HEK293 (cell line): ENCODE results near the gene USP30.
A peak's percentile ranks its signal among the peaks of the same experiment; 100 is the strongest.

Experiments
- CTCF ChIA-PET: fragments of 350-600 bp; formaldehyde crosslinking; extraction: SDS; loops from one replicate; lab custom pipeline; 2021; ENCODE audit warnings: antibody characterized with exemption; lab: Yijun Ruan, JAX
- POLR2A ChIA-PET: fragments of 300-600 bp; formaldehyde crosslinking; extraction: SDS; loops from one replicate; lab custom pipeline; 2020; ENCODE audit warnings: antibody characterized with exemption, inconsistent platforms; lab: Yijun Ruan, JAX
- H3K27ac ChIP-seq: fragments of 200-500 bp; sonication (Bioruptor generic); 2 replicates; pipeline ENCODE4 v1.5.1; 2014; ENCODE audit warnings: low read depth, low read length, control low read depth, inconsistent platforms; ENCODE audit errors: extremely low read depth
- H3K36me3 ChIP-seq, 2 experiments: fragments of 200-500 bp in 1 of 2; sonication (Bioruptor generic) in 1 of 2; 1 replicate in 1 of 2; 2 replicates in 1 of 2; pipeline ENCODE4 v1.5.1; 2014 to 2017; ENCODE audit warnings: inconsistent platforms in 2 of 2, low read length in 2 of 2; ENCODE audit not compliant: control insufficient read depth in 2 of 2, insufficient read depth in 1 of 2
- H3K4me1 ChIP-seq: fragments of 200-500 bp; sonication (Bioruptor generic); 2 replicates; pipeline ENCODE4 v1.5.1; 2014; ENCODE audit warnings: mild to moderate bottlenecking, low read length, inconsistent platforms; ENCODE audit not compliant: control insufficient read depth, insufficient read depth
- H3K4me3 ChIP-seq: 2 replicates; pipeline ENCODE4 v1.5.1; 2011; ENCODE audit warnings: low read depth, mild to moderate bottlenecking, control low read depth, low read length, moderate library complexity
- H3K9me3 ChIP-seq: fragments of 200-500 bp; sonication (Bioruptor generic); 2 replicates; pipeline ENCODE4 v1.5.1; 2014; ENCODE audit warnings: low read depth, low read length, inconsistent platforms; ENCODE audit not compliant: control insufficient read depth, insufficient read depth
- GLI4 ChIP-seq: fragments of 450-650 bp; formaldehyde crosslinking; IDR thresholded peaks from 2 replicates; pipeline ENCODE4 v1.5.1; 2016; ENCODE audit warnings: missing biosample characterization, missing genetic modification characterization
- GLIS1 ChIP-seq: fragments of 450-650 bp; formaldehyde crosslinking; IDR thresholded peaks from 2 replicates; pipeline ENCODE4 v1.5.1; 2016; ENCODE audit warnings: missing biosample characterization, missing genetic modification characterization
- KLF1 ChIP-seq: fragments of 450-650 bp; formaldehyde crosslinking; IDR thresholded peaks from 2 replicates; pipeline ENCODE4 v1.5.1; 2016; ENCODE audit warnings: missing biosample characterization, missing genetic modification characterization
- KLF9 ChIP-seq: fragments of 450-650 bp; formaldehyde crosslinking; IDR thresholded peaks from 2 replicates; pipeline ENCODE4 v1.5.1; 2016; ENCODE audit warnings: missing biosample characterization, missing genetic modification characterization, low read depth
- PATZ1 ChIP-seq: fragments of 450-650 bp; formaldehyde crosslinking; IDR thresholded peaks from 2 replicates; pipeline ENCODE4 v1.5.1; 2016; ENCODE audit warnings: missing biosample characterization, missing genetic modification characterization
- SP7 ChIP-seq: fragments of 450-650 bp; formaldehyde crosslinking; IDR thresholded peaks from 2 replicates; pipeline ENCODE4 v1.5.1; 2016; ENCODE audit warnings: missing biosample characterization, missing genetic modification characterization
- ZBTB11 ChIP-seq: fragments of 450-650 bp; formaldehyde crosslinking; conservative IDR thresholded peaks from 2 replicates; pipeline ENCODE4 v1.5.1; 2016; ENCODE audit warnings: low read depth, missing biosample characterization, missing genetic modification characterization
- ZBTB17 ChIP-seq: fragments of 450-650 bp; formaldehyde crosslinking; IDR thresholded peaks from 2 replicates; pipeline ENCODE4 v1.5.1; 2016; ENCODE audit warnings: missing biosample characterization, missing genetic modification characterization
- ZBTB21 ChIP-seq: fragments of 450-650 bp; formaldehyde crosslinking; IDR thresholded peaks from 2 replicates; pipeline ENCODE4 v1.5.1; 2017; ENCODE audit warnings: missing biosample characterization, missing genetic modification characterization
- ZFP37 ChIP-seq: fragments of 450-650 bp; formaldehyde crosslinking; IDR thresholded peaks from 2 replicates; pipeline ENCODE4 v1.5.1; 2016; ENCODE audit warnings: missing biosample characterization, missing genetic modification characterization
- ZNF114 ChIP-seq: fragments of 450-650 bp; formaldehyde crosslinking; IDR thresholded peaks from 2 replicates; pipeline ENCODE4 v1.5.0; 2017; ENCODE audit warnings: missing biosample characterization, missing genetic modification characterization
- ZNF133 ChIP-seq: fragments of 450-650 bp; formaldehyde crosslinking; IDR thresholded peaks from 2 replicates; pipeline ENCODE4 v1.5.1; 2016; ENCODE audit warnings: missing biosample characterization, missing genetic modification characterization
- ZNF155 ChIP-seq: fragments of 450-650 bp; formaldehyde crosslinking; IDR thresholded peaks from 2 replicates; pipeline ENCODE4 v1.5.1; 2016; ENCODE audit warnings: missing biosample characterization, missing genetic modification characterization
- ZNF174 ChIP-seq: fragments of 450-650 bp; formaldehyde crosslinking; IDR thresholded peaks from 2 replicates; pipeline ENCODE4 v1.5.0; 2017; ENCODE audit warnings: missing biosample characterization, mild to moderate bottlenecking, missing genetic modification characterization
- ZNF211 ChIP-seq: fragments of 450-650 bp; formaldehyde crosslinking; IDR thresholded peaks from 2 replicates; pipeline ENCODE4 v1.5.1; 2016; ENCODE audit warnings: low read depth, missing biosample characterization, missing genetic modification characterization
- ZNF239 ChIP-seq: fragments of 450-650 bp; formaldehyde crosslinking; IDR thresholded peaks from 2 replicates; pipeline ENCODE4 v1.5.1; 2016; ENCODE audit warnings: missing biosample characterization, missing genetic modification characterization
- ZNF26 ChIP-seq: fragments of 450-650 bp; formaldehyde crosslinking; IDR thresholded peaks from 2 replicates; pipeline ENCODE4 v1.5.1; 2016; ENCODE audit warnings: missing biosample characterization, missing genetic modification characterization
- ZNF266 ChIP-seq: fragments of 450-650 bp; formaldehyde crosslinking; IDR thresholded peaks from 2 replicates; pipeline ENCODE4 v1.5.1; 2016; ENCODE audit warnings: missing biosample characterization, missing genetic modification characterization, low read depth
- ZNF311 ChIP-seq: fragments of 450-650 bp; formaldehyde crosslinking; IDR thresholded peaks from 2 replicates; pipeline ENCODE4 v1.5.1; 2017; ENCODE audit warnings: missing biosample characterization, missing genetic modification characterization, borderline replicate concordance
- ZNF350 ChIP-seq: fragments of 450-650 bp; formaldehyde crosslinking; IDR thresholded peaks from 2 replicates; pipeline ENCODE4 v1.5.0; 2017; ENCODE audit warnings: missing biosample characterization, mild to moderate bottlenecking, missing genetic modification characterization
- ZNF366 ChIP-seq: fragments of 450-650 bp; formaldehyde crosslinking; conservative IDR thresholded peaks from 2 replicates; pipeline ENCODE4 v1.5.1; 2016; ENCODE audit warnings: missing biosample characterization, missing genetic modification characterization
- ZNF394 ChIP-seq: fragments of 450-650 bp; formaldehyde crosslinking; IDR thresholded peaks from 2 replicates; pipeline ENCODE4 v1.5.1; 2016; ENCODE audit warnings: missing biosample characterization, missing genetic modification characterization, mild to moderate bottlenecking, moderate library complexity, borderline replicate concordance
- ZNF426 ChIP-seq: fragments of 450-650 bp; formaldehyde crosslinking; IDR thresholded peaks from 2 replicates; pipeline ENCODE4 v1.5.1; 2017; ENCODE audit warnings: missing biosample characterization, missing genetic modification characterization, mild to moderate bottlenecking, inconsistent platforms, moderate library complexity
- ZNF433 ChIP-seq: fragments of 450-650 bp; formaldehyde crosslinking; IDR thresholded peaks from 2 replicates; pipeline ENCODE4 v1.5.1; 2016; ENCODE audit warnings: missing biosample characterization, missing genetic modification characterization, low read depth
- ZNF501 ChIP-seq: fragments of 450-650 bp; formaldehyde crosslinking; IDR thresholded peaks from 2 replicates; pipeline ENCODE4 v1.5.1; 2016; ENCODE audit warnings: missing biosample characterization, missing genetic modification characterization
- ZNF621 ChIP-seq: fragments of 450-650 bp; formaldehyde crosslinking; IDR thresholded peaks from 2 replicates; pipeline ENCODE4 v1.5.1; 2017; ENCODE audit warnings: missing biosample characterization, missing genetic modification characterization
- ZNF623 ChIP-seq: fragments of 450-650 bp; formaldehyde crosslinking; IDR thresholded peaks from 2 replicates; pipeline ENCODE4 v1.5.1; 2016; ENCODE audit warnings: missing biosample characterization, missing genetic modification characterization
- ZNF776 ChIP-seq: fragments of 450-650 bp; formaldehyde crosslinking; IDR thresholded peaks from 2 replicates; pipeline ENCODE4 v1.5.0; 2017; ENCODE audit warnings: missing biosample characterization, missing genetic modification characterization, borderline replicate concordance
- ZNF791 ChIP-seq: fragments of 450-650 bp; formaldehyde crosslinking; IDR thresholded peaks from 2 replicates; pipeline ENCODE4 v1.5.1; 2016; ENCODE audit warnings: missing biosample characterization, missing genetic modification characterization
- ZNF830 ChIP-seq: fragments of 450-650 bp; IDR thresholded peaks from 2 replicates; pipeline ENCODE4 v1.5.0; 2018; ENCODE audit warnings: missing biosample characterization, missing genetic modification characterization, low read depth, mild to moderate bottlenecking, moderate library complexity
- ZSCAN23 ChIP-seq: fragments of 450-650 bp; formaldehyde crosslinking; IDR thresholded peaks from 2 replicates; pipeline ENCODE4 v1.5.1; 2016; ENCODE audit warnings: missing biosample characterization, missing genetic modification characterization
- ZSCAN4 ChIP-seq: fragments of 450-650 bp; formaldehyde crosslinking; IDR thresholded peaks from 2 replicates; pipeline ENCODE4 v1.5.1; 2017; ENCODE audit warnings: missing biosample characterization, missing genetic modification characterization

The USP30 gene

GRCh38 chr12:109098183-109098604 lies 45.8 kb downstream of the USP30 start:
- ChIA-PET POLR2A (interaction anchor here (1.0 to 2.3 kb wide), 3 partner anchors 10 to 57 kb away, joined by 3 to 9 read pairs (median 5); no protein-coding TSS in a partner anchor), CTCF (interaction anchor here (0.7 to 1.8 kb wide), 4 partner anchors 14 to 296 kb away, joined by 3 to 6 read pairs (median 5); no protein-coding TSS in a partner anchor)
- peak overlapping the region; percentile 78 for H3K4me3 ChIP-seq
- no peaks in the 10 kb centered on the region for H3K9me3 ChIP-seq
- H3K4me1 ChIP-seq = peaks cover 3% of the 10 kb centered on the region; the same call in 1 of the 2 replicates
- peak overlapping the region; percentile 74; the same call in 1 of the 2 replicates for H3K27ac ChIP-seq
- peaks cover 38 to 47% of the 10 kb centered on the region in 2 experiments; a peak in 2 of 3 replicates for H3K36me3 ChIP-seq
- TF ChIP-seq GLIS1 (tag by site-specific recombination) (no peak), ZNF311 (tag by site-specific recombination) (no peak), ZNF26 (tag by site-specific recombination) (no peak), ZNF350 (tag by site-specific recombination) (no peak), ZNF266 (no peak), SP7 (tag by site-specific recombination) (no peak), ZNF155 (tag by site-specific recombination) (no peak), ZNF133 (tag by site-specific recombination) (no peak), PATZ1 (tag by site-specific recombination) (no peak), ZNF394 (no peak), ZNF830 (tag by site-specific recombination) (no peak), ZNF623 (tag by site-specific recombination) (no peak), ZNF174 (tag by site-specific recombination) (no peak), ZNF211 (tag by site-specific recombination) (no peak), ZNF366 (no peak), ZNF501 (tag by site-specific recombination) (no peak), ZNF791 (tag by site-specific recombination) (no peak), ZFP37 (tag by site-specific recombination) (no peak), ZBTB11 (peak; percentile 26; the same call in 1 of the 2 replicates), KLF9 (tag by site-specific recombination) (peak; percentile 18), ZNF776 (tag by site-specific recombination) (no peak), ZNF621 (no peak), ZNF426 (no peak), ZSCAN4 (tag by site-specific recombination) (no peak), ZSCAN23 (tag by site-specific recombination) (no peak), GLI4 (tag by site-specific recombination) (0 out of 2 replicates have a peak, but pooled peaks have one; percentile 59), ZBTB21 (tag by site-specific recombination) (no peak), ZNF114 (tag by site-specific recombination) (no peak), ZBTB17 (tag by site-specific recombination) (peak; percentile 67; the same call in 1 of the 2 replicates), KLF1 (tag by site-specific recombination) (no peak; the same call in 1 of the 2 replicates), ZNF239 (no peak), ZNF433 (tag by site-specific recombination) (no peak)
